Renal cortical epithelial cell (primary cell): Measurements from ENCODE around the gene SRGN. TPM values are rescaled to one million over a fixed set of nuclear protein-coding genes. Genes with fewer than 3 reads are reported as not detected.

Experiments used
- DNase-seq: peaks from one replicate; pipeline ENCODE4 v3.0.0-alpha.2; 2011; ENCODE audit warnings: low read depth
- total RNA-seq: library from RNA; depleted of rRNA; stranded (reverse); fragments of >200 nt; gene quantifications from 2 replicates; pipeline ENCODE4 v1.2.3, GENCODE V29; 2014

SRGN gene
- total RNA-seq, 1 donor from 2014 or later: 18.0 TPM

- DNase-seq: peak; percentile 100
Measured at GRCh38 chr10:69061305-69062161, 26.4 kb upstream of the SRGN start.

- no peak for DNase-seq
Measured at GRCh38 chr10:69062901-69063300, 25.0 kb upstream of the SRGN start.

GRCh38 chr10:69064762-69065328 lies 23.1 kb upstream of the SRGN start:
- DNase-seq: no peak

DNA sequence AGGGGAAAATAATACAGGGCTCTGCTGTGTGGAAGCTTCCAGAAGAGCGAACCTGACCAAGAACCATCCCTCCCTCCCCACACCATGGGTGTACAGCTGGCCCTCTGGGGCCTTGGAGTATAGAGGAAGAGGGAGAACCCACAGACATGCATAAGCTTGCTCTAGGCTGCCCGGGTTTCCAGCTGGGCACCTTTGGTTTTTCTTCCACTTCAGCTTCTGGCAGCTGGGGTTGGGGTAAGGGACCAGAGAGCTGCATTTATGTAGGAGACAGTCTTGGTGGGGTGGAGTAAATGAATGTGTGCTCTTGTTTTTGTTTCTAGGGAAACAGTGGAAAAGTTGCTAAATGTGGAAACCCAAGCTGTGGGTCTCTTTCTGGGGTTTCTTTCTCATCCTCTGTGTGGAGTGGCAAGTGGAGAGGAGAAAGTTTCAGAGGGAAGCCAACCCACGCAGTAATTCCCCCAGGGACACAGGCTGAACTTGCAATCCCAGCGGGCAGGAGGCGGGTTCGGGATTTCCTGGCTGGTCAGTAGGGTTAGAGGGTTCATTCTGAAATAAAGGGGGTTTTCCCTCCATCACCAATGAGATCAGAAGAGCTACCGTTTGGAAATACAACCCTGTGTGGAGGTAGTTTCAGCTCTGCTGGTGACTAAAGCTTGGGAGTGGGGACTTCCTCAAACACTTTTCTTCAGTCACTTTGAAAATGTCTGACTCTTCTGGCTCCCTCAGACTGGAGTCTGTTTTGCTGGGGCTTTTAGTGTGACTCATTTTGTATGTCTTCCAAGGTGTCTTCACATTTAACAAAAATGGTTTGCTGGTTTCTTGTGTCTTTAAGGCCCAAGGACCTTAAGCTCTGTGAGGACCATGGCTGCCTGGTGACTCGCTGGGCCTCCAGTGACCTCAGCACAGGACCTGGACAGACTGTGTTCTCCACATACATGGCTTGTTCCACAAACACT lies 22.2 kb upstream of the SRGN start:
- peak; percentile 82 for DNase-seq

- no peak for DNase-seq
Measured at GRCh38 chr10:69067189-69067588, 20.7 kb upstream of the SRGN start.

GRCh38 chr10:69068549-69068948 lies 19.4 kb upstream of the SRGN start:
- peak; percentile 11 for DNase-seq

- DNase-seq: no peak
Measured at GRCh38 chr10:69069090-69070042, 18.5 kb upstream of the SRGN start.

DNA sequence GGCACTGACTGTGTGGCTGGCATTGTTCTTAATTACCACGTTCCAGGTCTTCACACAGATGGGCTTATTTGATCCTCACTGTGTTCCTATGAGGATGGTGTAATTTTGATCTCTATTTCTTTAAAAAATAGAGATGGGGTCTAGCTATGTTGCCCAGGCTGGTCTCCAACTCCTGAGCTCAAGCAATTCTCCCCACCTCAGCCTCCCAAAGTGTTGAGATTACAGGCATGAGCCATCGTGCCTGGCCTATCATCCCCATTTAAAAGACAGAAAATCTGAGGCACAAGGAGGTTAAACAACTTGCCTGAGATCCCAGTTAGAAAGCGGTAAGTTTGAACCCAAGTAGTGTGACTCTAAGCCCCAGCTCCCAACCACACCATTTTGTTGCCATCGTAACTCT lies 17.0 kb upstream of the SRGN start:
- no peak for DNase-seq

DNA sequence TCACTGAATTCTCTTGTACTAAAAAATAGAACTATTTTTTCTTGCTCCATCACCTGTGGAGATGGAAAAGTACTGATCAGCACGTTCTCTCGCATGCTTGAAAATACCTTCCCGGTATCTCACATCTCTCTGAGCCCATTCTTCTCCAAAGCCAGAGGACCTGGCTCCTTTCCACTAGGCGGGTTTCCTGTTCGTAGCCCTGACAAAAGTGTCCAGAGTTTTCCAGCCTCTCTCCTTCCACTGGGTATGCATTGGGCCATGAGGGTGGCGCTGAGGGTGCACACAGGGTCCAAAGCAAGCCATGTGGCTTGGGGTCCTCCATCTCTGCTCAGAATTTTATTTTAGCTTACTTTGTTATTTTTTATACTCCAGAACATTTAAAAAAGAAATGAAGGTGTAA lies 16.3 kb upstream of the SRGN start:
- DNase-seq: no peak

- DNase-seq: no peak
Measured at GRCh38 chr10:69073026-69073425, 14.9 kb upstream of the SRGN start.

GRCh38 chr10:69073736-69074364 lies 14.1 kb upstream of the SRGN start:
- no peak for DNase-seq

DNA sequence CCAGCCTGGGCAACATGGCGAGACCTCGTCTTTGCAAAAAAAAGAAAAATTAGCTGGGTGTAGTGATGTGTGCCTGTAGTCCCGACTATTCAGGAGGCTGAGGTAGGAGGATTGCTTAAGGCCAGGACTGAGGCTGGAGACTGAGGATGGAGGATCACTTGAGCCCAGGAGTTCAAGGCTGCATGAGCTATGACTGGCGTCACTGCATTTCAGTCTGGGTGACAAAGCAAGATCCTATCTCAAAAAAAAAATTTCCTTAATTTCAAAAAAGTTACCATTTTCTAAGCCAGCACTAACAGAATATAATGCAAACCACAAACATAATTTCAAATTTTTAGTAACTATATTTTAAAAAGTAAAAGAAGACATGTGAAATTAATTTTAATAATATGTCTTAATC lies 13.4 kb upstream of the SRGN start:
- DNase-seq: no peak

- DNase-seq: no peak
Measured at GRCh38 chr10:69075431-69075830, 12.5 kb upstream of the SRGN start.

GRCh38 chr10:69078311-69078710 lies 9.6 kb upstream of the SRGN start:
- no peak for DNase-seq

- no peak for DNase-seq
Measured at GRCh38 chr10:69080226-69080625, 7.7 kb upstream of the SRGN start.

GRCh38 chr10:69086001-69086509 lies 1.8 kb upstream of the SRGN start:
- DNase-seq: no peak

DNA sequence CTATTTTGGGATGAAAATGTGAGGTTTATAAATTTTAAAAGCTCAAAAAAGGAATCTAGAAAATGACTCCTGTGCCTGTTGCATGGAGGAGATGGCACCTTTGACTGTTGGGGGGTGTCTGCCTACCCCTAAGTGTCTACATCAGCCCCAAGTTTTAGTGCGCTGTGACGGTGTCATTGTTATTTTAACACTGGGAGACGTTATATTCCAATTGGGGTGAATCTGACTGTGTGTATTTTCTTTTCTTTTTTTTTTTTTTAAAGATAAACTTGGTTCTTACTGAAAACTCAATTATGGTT lies 517 bp downstream of the SRGN start:
- no peak for DNase-seq

DNA sequence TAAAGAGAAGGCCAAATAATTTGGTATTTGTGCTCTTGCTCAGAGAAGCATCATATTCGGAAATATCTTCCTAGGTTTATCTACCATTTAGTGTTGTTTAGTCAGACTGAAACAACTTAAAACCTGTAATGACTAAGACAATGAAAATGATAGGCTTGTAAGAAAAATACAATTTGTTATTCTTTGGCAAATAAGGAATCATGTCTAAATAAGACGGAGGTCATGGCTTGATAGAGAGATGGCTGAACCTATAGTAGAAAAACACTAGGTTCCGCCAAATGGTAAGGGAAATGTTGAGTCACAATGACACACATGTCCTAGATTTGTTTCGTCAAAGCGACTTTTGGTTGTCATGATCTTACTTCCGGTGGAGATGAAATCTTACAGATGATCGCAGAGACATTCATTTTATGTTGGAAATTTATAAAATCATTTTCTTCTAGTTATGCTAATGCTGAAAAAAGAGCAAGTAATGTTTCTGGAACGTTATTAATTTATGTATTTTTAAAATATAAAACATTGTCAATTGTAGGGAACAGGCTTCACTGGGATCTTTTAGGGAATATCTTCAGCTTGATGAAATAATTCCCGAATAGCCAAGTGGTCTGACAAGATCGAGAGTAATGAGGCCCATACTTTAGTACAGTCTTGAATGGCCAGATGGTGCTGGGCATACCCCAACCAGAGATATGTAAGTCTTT lies 1.0 kb downstream of the SRGN start:
- DNase-seq: no peak

DNA sequence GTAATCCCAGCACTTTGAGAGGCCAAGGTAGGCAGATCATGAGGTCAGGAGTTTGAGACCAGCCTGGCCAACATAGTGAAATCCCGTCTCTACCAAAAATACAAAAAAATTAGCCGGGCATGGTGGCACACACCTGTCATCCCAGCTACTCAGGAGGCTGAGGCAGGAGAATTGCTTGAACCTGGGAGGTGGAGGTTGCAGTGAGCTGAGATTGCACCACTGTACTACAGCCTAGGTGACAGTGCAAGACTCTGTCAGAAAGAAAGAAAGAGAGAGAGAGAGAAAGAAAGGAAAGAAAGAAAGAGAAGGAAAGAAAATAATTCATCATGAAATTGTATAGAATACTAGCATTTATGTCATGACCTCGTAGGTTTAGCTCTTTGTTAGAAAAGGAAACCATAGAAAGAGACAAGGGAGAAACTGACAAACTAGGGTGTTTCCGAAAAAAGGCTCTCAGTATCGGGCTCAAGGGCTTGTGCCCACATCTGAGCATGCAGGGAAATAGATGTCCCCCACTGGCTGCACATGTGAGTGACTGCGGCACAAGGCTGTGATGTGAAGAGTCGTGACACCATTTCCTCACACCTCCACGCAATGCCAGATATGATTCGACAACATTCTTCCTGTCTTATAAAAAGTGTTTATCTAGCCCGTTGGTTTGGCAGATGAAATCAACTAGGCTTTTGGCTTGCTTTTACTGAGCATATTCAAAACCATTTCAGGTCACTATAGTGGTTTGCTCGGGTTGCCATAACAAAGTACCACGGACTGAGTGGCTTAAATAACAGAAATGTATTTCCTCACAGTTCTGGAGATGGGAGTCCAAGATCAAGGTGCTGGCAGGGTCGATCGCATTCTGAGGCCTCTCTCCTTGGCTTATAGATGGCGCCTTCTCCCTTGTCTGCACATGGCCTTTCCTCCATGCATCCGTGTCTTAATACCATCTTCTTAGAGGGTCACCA lies 2.0 kb downstream of the SRGN start:
- no peak for DNase-seq
